Measurements from ENCODE around the gene BRIP1. TPM values are rescaled to one million over a fixed set of nuclear protein-coding genes. Genes with fewer than 3 reads are reported as not detected.
"Not testable (repeated sequence)": the region's sequence is repeated elsewhere in the genome, so short reads cannot be mapped to it uniquely, and the experiment has no call there.

The BRIP1 gene
- total and polyA plus RNA-seq, 9 of the 15 experiments (the other 6 are each of a cell fraction or from before 2014, with no cell fraction given): 2.4 to 17.5 (median 11.2) TPM

GRCh38 chr17:61774087-61774486 is 89.2 kb downstream of the BRIP1 start:
- H4K20me1 ChIP-seq (replicated peaks; ENCODE audit: control insufficient read depth, insufficient read depth, low read length); H3K4me1 ChIP-seq (replicated peaks in 1 of 2; ENCODE audit: control insufficient read depth in 2 of 2, insufficient read depth in 2 of 2, low read length in 2 of 2); H2AFZ ChIP-seq (ENCODE audit: low read depth, low read length); CTCF ChIA-PET (ENCODE audit: low intra/inter-chr PET ratio); in situ Hi-C loops (cut with MboI); H3K9me1 ChIP-seq (ENCODE audit: control insufficient read depth, insufficient read depth, low read length); DNase-seq (ENCODE audit: extremely low read depth in 1 of 4, low spot score in 3 of 4); H3K27ac ChIP-seq (ENCODE audit: extremely low read depth, low read depth, low read length); H3K4me3 ChIP-seq; H3K9me3 ChIP-seq (replicated peaks; ENCODE audit: control insufficient read depth, insufficient read depth, low read depth, low read length); H3K36me3 ChIP-seq (ENCODE audit: control insufficient read depth, insufficient read depth, low read length); H3K4me2 ChIP-seq (ENCODE audit: insufficient read depth, low read length); H3K79me2 ChIP-seq (ENCODE audit: control insufficient read depth, insufficient read depth, low read length); H3K27me3 ChIP-seq (ENCODE audit: control insufficient read depth in 2 of 2, insufficient read depth in 2 of 2, low read length in 2 of 2); POLR2A ChIA-PET; ATAC-seq; H3K9ac ChIP-seq (ENCODE audit: insufficient read depth in 1 of 2, low read depth in 2 of 2, low read length in 2 of 2); FAIRE-seq; BruUV-seq (replicated peaks); intact Hi-C loops (cut with micrococcal nuclease): not testable (repeated sequence)
- peak in 1 of 3 experiments; percentile 79; a peak in 2 of 6 replicates for TF ChIP-seq ZBTB11 (CRISPR knock-in tag; IDR thresholded peaks at IDR 0.05)
- WGBS (ENCODE audit: insufficient coverage, low coverage, missing lambda C conversion rate): 85% methylated on average over 2 of the region's 3 CpGs
